ENCODE results near the gene PHF19.

GRCh38 chr9:120832807-120833206, 44.2 kb downstream of the PHF19 start:
- TF ChIP-seq CTCF (IDR thresholded peaks at IDR 0.05) = no peak
- no peak for TF ChIP-seq POLR2A (IDR thresholded peaks at IDR 0.05)
- no peak for TF ChIP-seq EP300 (IDR thresholded peaks at IDR 0.05)

All from ovary (tissue), 3 donors.